T1000 (cell line): ENCODE results near the gene LRP5.
"Not testable (repeated sequence)": the region's sequence is repeated elsewhere in the genome, so short reads cannot be mapped to it uniquely, and the experiment has no call there.

Source experiments
- DNase-seq: peaks from one replicate; lab custom pipeline; 2025; ENCODE audit warnings: mixed read lengths; lab: John Stamatoyannopoulos, UW

The LRP5 gene

GRCh38 chr11:68329536-68329935 is 17.1 kb downstream of the LRP5 start:
- no peak for DNase-seq

- no peak for DNase-seq
Observed at GRCh38 chr11:68329978-68330699, 17.7 kb downstream of the LRP5 start.

- no peak for DNase-seq
Observed at GRCh38 chr11:68330700-68331337, 18.4 kb downstream of the LRP5 start.

DNA sequence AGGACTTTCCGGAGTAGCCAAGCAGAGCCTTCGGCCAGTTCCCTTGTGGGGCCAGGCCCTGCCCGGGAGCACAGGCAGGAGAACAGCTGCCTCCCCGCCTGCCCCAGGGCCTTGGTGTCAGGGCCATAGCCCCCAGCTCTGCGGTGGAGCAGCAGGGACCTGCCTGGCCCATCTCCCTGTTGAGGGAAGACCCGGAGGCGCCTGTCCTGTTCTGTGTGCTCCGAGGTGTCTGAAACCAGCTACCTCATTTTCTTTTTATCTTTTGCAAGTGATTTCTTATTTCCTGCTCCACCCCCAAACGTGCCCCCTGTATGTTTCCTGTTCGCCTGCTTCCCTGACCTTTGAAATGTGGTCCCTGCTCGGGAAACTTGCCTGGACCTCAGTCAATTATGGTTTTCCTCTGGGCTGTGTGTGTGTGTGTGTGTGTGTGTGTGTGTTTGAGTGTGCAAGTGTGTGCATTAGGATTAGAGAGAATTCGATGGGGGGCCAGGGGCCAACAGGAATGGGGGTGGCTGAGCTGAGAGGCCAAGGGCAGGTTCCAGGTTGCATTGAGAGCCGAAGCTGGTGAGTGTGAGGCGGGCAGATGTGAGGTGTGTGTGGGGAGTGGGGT is 19.1 kb downstream of the LRP5 start:
- no peak for DNase-seq

DNA sequence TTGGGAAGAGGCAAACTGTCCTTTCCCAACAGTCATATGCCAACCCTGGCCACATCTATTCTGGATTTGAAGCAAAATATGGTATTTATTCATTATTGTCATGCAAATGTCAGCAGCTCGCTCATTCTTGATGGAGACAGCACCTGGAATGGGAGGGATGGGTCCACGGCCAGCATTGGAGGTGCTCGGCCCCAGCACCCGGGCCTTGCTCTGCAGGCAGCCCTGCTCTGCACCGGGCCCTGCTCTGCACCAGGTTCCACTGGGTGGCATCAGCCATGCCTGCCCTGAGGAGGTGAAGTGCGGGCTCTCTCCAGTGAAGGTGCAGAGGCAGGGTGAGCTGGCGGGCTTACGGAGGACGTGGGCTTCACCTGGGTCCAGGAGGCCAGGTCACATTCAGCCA is 19.8 kb downstream of the LRP5 start:
- no peak for DNase-seq

GRCh38 chr11:68333173-68333572 is 20.8 kb downstream of the LRP5 start:
- no peak for DNase-seq

- DNase-seq: no peak
Observed at GRCh38 chr11:68334923-68335322, 22.5 kb downstream of the LRP5 start.

- no peak for DNase-seq
Observed at GRCh38 chr11:68335683-68336082, 23.3 kb downstream of the LRP5 start.

GRCh38 chr11:68336716-68337115 is 24.3 kb downstream of the LRP5 start:
- DNase-seq: no peak

DNA sequence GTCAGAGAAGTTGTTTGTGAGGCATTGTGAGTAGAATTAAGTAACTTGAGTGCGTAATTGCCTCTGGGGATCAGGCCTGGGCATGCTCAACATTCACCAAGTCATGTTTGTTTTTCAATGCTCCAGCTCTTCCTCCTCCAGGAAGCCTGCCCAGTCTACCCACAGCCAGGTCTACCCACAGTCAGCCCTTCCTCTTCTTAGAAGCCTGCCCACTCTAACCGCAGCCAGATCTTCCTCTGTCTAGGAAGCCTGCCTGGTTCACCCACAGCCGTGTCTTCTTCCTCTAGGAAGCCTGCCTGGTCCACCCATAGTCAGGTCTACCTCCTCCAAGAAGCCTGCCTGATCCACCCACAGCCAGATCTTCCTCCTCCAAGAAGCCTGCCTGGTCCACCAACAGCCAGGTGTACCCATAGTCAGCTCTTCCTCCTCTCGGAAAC is 25.0 kb downstream of the LRP5 start:
- DNase-seq: no peak

GRCh38 chr11:68338051-68338780 is 25.8 kb downstream of the LRP5 start:
- no peak for DNase-seq

GRCh38 chr11:68340003-68340767 is 27.8 kb downstream of the LRP5 start:
- DNase-seq: no peak

DNA sequence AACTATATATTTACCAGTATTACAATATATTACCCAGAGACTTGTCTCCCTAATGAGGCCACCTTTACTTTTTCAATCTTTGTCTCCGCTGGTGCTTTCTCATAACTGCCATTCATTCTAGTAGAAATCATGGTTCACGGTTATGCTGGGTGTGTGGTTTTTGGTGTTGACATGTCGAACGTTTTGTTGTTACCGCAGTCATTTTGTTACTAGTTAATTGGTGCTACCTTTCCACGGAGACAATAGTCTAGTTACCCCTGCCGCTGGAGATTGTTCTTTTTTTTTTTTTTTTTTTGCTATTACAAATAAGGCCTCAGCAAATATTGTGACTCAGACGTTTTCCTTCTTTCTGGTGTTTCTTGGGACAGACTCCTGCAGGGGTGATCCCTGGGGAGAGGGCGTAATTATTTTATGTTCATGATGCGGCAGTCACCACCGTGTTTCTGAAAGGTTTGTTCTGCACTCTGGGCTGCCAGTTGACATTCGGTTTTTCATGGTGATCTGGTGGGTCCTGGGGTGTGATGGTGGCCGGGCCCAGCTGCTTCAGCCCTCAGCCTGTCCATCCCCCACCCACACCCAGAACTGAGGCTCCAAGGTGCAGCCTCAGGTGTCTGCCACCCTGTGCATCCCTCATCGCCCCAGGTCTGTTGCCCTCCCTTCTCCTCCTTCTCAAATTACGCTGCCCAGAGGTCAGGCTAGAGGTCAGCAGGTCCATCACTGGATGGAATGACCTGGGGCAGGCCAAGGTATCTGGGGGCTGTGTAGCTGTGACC is 28.6 kb downstream of the LRP5 start:
- no peak for DNase-seq

- no peak for DNase-seq
Observed at GRCh38 chr11:68341557-68342458, 29.4 kb downstream of the LRP5 start.

GRCh38 chr11:68342459-68343158 is 30.2 kb downstream of the LRP5 start:
- DNase-seq: no peak

- no peak for DNase-seq
Observed at GRCh38 chr11:68343761-68344256, 31.4 kb downstream of the LRP5 start.

DNA sequence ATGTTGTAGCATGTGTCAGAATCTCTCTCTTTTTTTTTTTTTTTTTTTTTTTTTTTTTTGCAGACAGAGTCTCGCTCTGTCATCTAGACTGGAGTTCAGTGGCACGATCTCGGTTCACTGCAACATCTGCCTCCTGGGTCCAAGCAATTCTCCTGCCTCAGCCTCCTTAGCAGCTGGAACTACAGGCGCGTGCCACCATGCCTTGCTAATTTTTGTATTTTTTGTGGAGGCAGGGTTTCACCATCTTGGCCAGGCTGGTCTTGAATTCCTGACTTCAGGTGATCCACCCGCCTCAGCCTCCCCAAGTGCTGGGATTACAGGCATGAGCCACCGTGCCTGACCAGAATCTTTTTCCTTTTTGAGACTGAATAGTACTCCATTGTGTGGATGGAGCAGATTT is 32.4 kb downstream of the LRP5 start:
- not testable (repeated sequence) for DNase-seq

GRCh38 chr11:68345776-68346461 is 33.5 kb downstream of the LRP5 start:
- no peak for DNase-seq

- DNase-seq: no peak
Observed at GRCh38 chr11:68346462-68346790, 34.0 kb downstream of the LRP5 start.
